Panc1 (cell line): ENCODE data around the gene LRP3.

Experiments
- POLR2AphosphoS5 ChIP-seq: IDR thresholded peaks from 2 replicates; pipeline ENCODE4 v1.6.1; 2012; ENCODE audit warnings: mild to moderate bottlenecking, low read depth, low read length, moderate library complexity
- TCF7L2 ChIP-seq: IDR thresholded peaks from 2 replicates; pipeline ENCODE4 v1.6.1; 2011; ENCODE audit warnings: mild to moderate bottlenecking, low read depth, low read length, inconsistent platforms
- TF ChIP-seq, protein P1 (sequence below): fragments of 450-650 bp; IDR thresholded peaks from 2 replicates; pipeline ENCODE4 v1.5.1; 2017; ENCODE audit warnings: mild to moderate bottlenecking
- TF ChIP-seq, protein P2 (sequence below), 2 experiments: IDR thresholded peaks; 2 replicates each; pipeline ENCODE4 v1.6.1; 2011 to 2012; ENCODE audit warnings: low read depth in 2 of 2, control low read depth in 1 of 2, low read length in 1 of 2, mild to moderate bottlenecking in 1 of 2, moderate library complexity in 1 of 2; ENCODE audit not compliant: insufficient read depth in 1 of 2

DNA sequence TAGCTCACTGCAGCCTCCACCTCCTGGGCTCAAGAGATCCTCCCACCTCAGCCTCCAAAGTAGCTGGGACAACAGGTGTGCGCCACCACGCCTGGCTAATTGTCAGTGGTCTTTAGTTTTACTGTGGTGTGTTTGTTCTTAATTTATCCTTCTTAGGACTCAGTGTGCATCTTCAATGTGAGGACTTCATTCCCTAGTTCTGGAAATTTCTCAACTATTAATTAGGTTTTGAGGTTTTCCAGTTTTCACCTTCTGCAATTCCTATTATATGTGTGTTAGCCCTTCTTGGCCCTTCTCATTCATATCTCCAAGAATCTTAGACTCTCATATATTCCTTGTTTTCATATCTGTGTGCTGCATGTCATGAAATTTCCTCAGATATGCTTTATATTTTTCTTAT is 63.7 kb downstream of the LRP3 start:
- TF ChIP-seq POLR2AphosphoS5 (no peak), TCF7L2 (no peak)
- TF ChIP-seq, protein P1, sequence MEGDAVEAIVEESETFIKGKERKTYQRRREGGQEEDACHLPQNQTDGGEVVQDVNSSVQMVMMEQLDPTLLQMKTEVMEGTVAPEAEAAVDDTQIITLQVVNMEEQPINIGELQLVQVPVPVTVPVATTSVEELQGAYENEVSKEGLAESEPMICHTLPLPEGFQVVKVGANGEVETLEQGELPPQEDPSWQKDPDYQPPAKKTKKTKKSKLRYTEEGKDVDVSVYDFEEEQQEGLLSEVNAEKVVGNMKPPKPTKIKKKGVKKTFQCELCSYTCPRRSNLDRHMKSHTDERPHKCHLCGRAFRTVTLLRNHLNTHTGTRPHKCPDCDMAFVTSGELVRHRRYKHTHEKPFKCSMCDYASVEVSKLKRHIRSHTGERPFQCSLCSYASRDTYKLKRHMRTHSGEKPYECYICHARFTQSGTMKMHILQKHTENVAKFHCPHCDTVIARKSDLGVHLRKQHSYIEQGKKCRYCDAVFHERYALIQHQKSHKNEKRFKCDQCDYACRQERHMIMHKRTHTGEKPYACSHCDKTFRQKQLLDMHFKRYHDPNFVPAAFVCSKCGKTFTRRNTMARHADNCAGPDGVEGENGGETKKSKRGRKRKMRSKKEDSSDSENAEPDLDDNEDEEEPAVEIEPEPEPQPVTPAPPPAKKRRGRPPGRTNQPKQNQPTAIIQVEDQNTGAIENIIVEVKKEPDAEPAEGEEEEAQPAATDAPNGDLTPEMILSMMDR: no peak
- TF ChIP-seq, protein P2, sequence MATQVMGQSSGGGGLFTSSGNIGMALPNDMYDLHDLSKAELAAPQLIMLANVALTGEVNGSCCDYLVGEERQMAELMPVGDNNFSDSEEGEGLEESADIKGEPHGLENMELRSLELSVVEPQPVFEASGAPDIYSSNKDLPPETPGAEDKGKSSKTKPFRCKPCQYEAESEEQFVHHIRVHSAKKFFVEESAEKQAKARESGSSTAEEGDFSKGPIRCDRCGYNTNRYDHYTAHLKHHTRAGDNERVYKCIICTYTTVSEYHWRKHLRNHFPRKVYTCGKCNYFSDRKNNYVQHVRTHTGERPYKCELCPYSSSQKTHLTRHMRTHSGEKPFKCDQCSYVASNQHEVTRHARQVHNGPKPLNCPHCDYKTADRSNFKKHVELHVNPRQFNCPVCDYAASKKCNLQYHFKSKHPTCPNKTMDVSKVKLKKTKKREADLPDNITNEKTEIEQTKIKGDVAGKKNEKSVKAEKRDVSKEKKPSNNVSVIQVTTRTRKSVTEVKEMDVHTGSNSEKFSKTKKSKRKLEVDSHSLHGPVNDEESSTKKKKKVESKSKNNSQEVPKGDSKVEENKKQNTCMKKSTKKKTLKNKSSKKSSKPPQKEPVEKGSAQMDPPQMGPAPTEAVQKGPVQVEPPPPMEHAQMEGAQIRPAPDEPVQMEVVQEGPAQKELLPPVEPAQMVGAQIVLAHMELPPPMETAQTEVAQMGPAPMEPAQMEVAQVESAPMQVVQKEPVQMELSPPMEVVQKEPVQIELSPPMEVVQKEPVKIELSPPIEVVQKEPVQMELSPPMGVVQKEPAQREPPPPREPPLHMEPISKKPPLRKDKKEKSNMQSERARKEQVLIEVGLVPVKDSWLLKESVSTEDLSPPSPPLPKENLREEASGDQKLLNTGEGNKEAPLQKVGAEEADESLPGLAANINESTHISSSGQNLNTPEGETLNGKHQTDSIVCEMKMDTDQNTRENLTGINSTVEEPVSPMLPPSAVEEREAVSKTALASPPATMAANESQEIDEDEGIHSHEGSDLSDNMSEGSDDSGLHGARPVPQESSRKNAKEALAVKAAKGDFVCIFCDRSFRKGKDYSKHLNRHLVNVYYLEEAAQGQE (IDR thresholded peaks at IDR 0.05; ENCODE audit: insufficient read depth in 1 of 2, low read depth in 2 of 2, low read length in 1 of 2): no peak
